Measurements from ENCODE around the gene RAB11A. TPM values are rescaled to one million over a fixed set of nuclear protein-coding genes. Genes with fewer than 3 reads are reported as not detected.

Gene RAB11A
- total RNA-seq, 2 donors from 2014 or later, result 233 to 295 TPM

GRCh38 chr15:65885668-65886218 is 16.5 kb downstream of the RAB11A start:
- H3K4me3 ChIP-seq (ENCODE audit: low read length), result no peak overlapping the region
- no peak overlapping the region for H3K9ac ChIP-seq (ENCODE audit: extremely low read depth, low read length, poor library complexity, severe bottlenecking)
- no peaks in the 10 kb centered on the region for H3K27me3 ChIP-seq (ENCODE audit: control insufficient read depth, insufficient read depth, low read length, poor library complexity, severe bottlenecking)
- no peaks in the 10 kb centered on the region for H3K9me3 Mint-ChIP-seq
- no peak overlapping the region for H3K4me3 Mint-ChIP-seq
- peaks cover 21% of the 10 kb centered on the region for H3K4me1 Mint-ChIP-seq
- 92 to 94% methylated on average over 4 of the region's 4 CpGs for WGBS, 2 experiments (ENCODE audit: insufficient coverage in 1 of 2, insufficient read length in 1 of 2)
- no peaks in the 10 kb centered on the region for H3K4me1 ChIP-seq (ENCODE audit: control insufficient read depth, insufficient read depth, low read length)
- no peak for TF ChIP-seq CTCF (conservative IDR thresholded peaks at IDR 0.05)
- peaks cover 67% of the 10 kb centered on the region for H3K36me3 Mint-ChIP-seq (ENCODE audit: low read depth)
- H3K9me3 ChIP-seq (ENCODE audit: control insufficient read depth, low read length), result no peaks in the 10 kb centered on the region
- H3K27ac ChIP-seq (ENCODE audit: low read depth, low read length), result no peak overlapping the region
- no peak overlapping the region for H3K27ac Mint-ChIP-seq
- no peak for DNase-seq
- peaks cover 97% of the 10 kb centered on the region for H3K36me3 ChIP-seq (ENCODE audit: control insufficient read depth, insufficient read depth, low read length)
- no peaks in the 10 kb centered on the region for H3K27me3 Mint-ChIP-seq (ENCODE audit: insufficient read depth)

GRCh38 chr15:65887565-65887964 is 18.3 kb downstream of the RAB11A start:
- no peaks in the 10 kb centered on the region for H3K9me3 ChIP-seq (ENCODE audit: control insufficient read depth, low read length)
- Mint-ChIP-seq H3K36me3 (ENCODE audit: low read depth) (peaks cover 57% of the 10 kb centered on the region), H3K27ac (no peak overlapping the region), H3K9me3 (no peaks in the 10 kb centered on the region), H3K4me1 (peaks cover 16% of the 10 kb centered on the region), H3K4me3 (no peak overlapping the region), H3K27me3 (ENCODE audit: insufficient read depth) (no peaks in the 10 kb centered on the region)
- H3K4me3 ChIP-seq (ENCODE audit: low read length), result no peak overlapping the region
- H3K27me3 ChIP-seq (ENCODE audit: control insufficient read depth, insufficient read depth, low read length, poor library complexity, severe bottlenecking), result no peaks in the 10 kb centered on the region
- no peak overlapping the region for H3K9ac ChIP-seq (ENCODE audit: extremely low read depth, low read length, poor library complexity, severe bottlenecking)
- TF ChIP-seq CTCF (conservative IDR thresholded peaks at IDR 0.05), result no peak
- no peak for DNase-seq
- no peaks in the 10 kb centered on the region for H3K4me1 ChIP-seq (ENCODE audit: control insufficient read depth, insufficient read depth, low read length)
- peaks cover 95% of the 10 kb centered on the region for H3K36me3 ChIP-seq (ENCODE audit: control insufficient read depth, insufficient read depth, low read length)
- no peak overlapping the region for H3K27ac ChIP-seq (ENCODE audit: low read depth, low read length)
- WGBS, 2 experiments (ENCODE audit: insufficient coverage in 1 of 2, insufficient read length in 1 of 2), result 83 to 93% methylated on average over 3 of the region's 3 CpGs

GRCh38 chr15:65888981-65889380 is 19.7 kb downstream of the RAB11A start:
- Mint-ChIP-seq H3K36me3 (ENCODE audit: low read depth) (peaks cover 54% of the 10 kb centered on the region), H3K4me3 (no peak overlapping the region), H3K27ac (no peak overlapping the region), H3K27me3 (ENCODE audit: insufficient read depth) (no peaks in the 10 kb centered on the region), H3K4me1 (peaks cover 6% of the 10 kb centered on the region), H3K9me3 (no peaks in the 10 kb centered on the region)
- TF ChIP-seq CTCF (conservative IDR thresholded peaks at IDR 0.05), result no peak
- Histone ChIP-seq H3K9me3 (ENCODE audit: control insufficient read depth, low read length) (no peaks in the 10 kb centered on the region), H3K27me3 (ENCODE audit: control insufficient read depth, insufficient read depth, low read length, poor library complexity, severe bottlenecking) (no peaks in the 10 kb centered on the region), H3K9ac (ENCODE audit: extremely low read depth, low read length, poor library complexity, severe bottlenecking) (no peak overlapping the region), H3K36me3 (ENCODE audit: control insufficient read depth, insufficient read depth, low read length) (peaks cover 89% of the 10 kb centered on the region), H3K27ac (ENCODE audit: low read depth, low read length) (no peak overlapping the region), H3K4me3 (ENCODE audit: low read length) (no peak overlapping the region), H3K4me1 (ENCODE audit: control insufficient read depth, insufficient read depth, low read length) (no peaks in the 10 kb centered on the region)
- WGBS, 2 experiments (ENCODE audit: insufficient coverage in 1 of 2, insufficient read length in 1 of 2), result 91 to 100% methylated on average over 1 to 3 of the region's 3 CpGs
- DNase-seq, result no peak

All from endodermal cell (in vitro differentiated cells).